Ishikawa (cell line): ENCODE measurements around the gene HECTD2.

Source experiments
- CEBPB ChIP-seq: IDR thresholded peaks from 2 replicates; pipeline ENCODE4 v1.6.1; 2012
- CREB1 ChIP-seq: IDR thresholded peaks from 2 replicates; pipeline ENCODE4 v1.6.1; 2012; ENCODE audit warnings: low read depth
- EGR1 ChIP-seq: IDR thresholded peaks from 2 replicates; pipeline ENCODE4 v1.6.1; 2012
- EP300 ChIP-seq: IDR thresholded peaks from 2 replicates; pipeline ENCODE4 v1.6.1; 2012; ENCODE audit warnings: borderline replicate concordance
- FOXM1 ChIP-seq: IDR thresholded peaks from 2 replicates; pipeline ENCODE4 v1.6.1; 2012; ENCODE audit warnings: low read depth, borderline replicate concordance
- NFIC ChIP-seq: IDR thresholded peaks from 2 replicates; pipeline ENCODE4 v1.6.1; 2012
- RAD21 ChIP-seq: IDR thresholded peaks from 2 replicates; pipeline ENCODE4 v1.6.1; 2012; ENCODE audit warnings: low read depth
- TAF1 ChIP-seq: IDR thresholded peaks from 2 replicates; pipeline ENCODE4 v1.6.1; 2012; ENCODE audit warnings: low read depth, mild to moderate bottlenecking
- TCF12 ChIP-seq: IDR thresholded peaks from 2 replicates; pipeline ENCODE4 v1.6.1; 2012; ENCODE audit warnings: low read depth
- TEAD4 ChIP-seq: IDR thresholded peaks from 2 replicates; pipeline ENCODE4 v1.6.1; 2012
- YY1 ChIP-seq: IDR thresholded peaks from 2 replicates; pipeline ENCODE4 v1.6.1; 2012; ENCODE audit warnings: low read depth
- ZBTB7A ChIP-seq: IDR thresholded peaks from 2 replicates; pipeline ENCODE4 v1.6.1; 2012; ENCODE audit warnings: low read depth
- TF ChIP-seq, protein P1 (sequence below): IDR thresholded peaks from 2 replicates; pipeline ENCODE4 v1.6.1; 2012
- TF ChIP-seq, protein P2 (sequence below): IDR thresholded peaks from 2 replicates; pipeline ENCODE4 v1.6.1; 2012; ENCODE audit warnings: low read depth, mild to moderate bottlenecking
- TF ChIP-seq, protein P3 (sequence below): IDR thresholded peaks from 2 replicates; pipeline ENCODE4 v1.6.1; 2012

HECTD2 gene

DNA sequence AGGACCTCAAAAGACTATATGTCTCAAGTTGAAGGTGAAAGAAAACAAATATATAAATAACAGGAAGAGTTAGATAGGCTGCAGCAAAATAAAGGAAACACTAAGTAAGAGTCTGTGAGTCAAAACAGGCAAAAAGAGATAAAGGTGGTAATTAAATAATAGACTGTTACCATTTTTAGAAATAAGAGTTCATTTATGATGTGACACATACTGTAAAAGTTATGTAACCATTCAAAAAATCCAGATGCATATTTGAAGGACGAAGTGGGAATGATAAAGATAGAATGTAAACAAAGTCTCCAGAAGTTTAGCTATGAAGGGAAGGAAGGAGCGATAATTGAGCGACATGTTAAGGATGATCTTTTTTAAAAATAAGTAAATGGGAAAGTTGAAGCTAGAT lies 50.5 kb downstream of the HECTD2 start:
- TF ChIP-seq FOXM1 (no peak), TEAD4 (no peak), TCF12 (no peak)

DNA sequence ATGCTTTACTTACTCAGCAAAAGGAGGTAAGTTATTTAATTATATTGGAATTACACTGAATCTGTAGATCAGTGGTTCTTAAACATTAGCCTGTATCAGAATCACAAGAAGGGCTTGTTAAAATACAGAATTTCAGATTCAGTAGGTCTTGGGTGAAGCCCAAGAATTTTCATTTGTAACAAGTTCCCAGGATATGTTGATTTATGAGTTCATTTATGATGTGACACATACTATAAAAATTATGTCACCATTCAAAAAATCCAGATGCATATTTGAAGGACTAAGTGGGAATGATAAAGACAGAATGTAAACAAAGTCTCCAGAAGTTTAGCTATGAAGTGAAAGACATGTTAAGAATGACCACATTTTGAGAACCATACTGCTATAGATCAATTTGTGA lies 52.3 kb downstream of the HECTD2 start:
- TF ChIP-seq CEBPB (no peak), TCF12 (no peak), TEAD4 (no peak), RAD21 (no peak), NFIC (no peak), YY1 (no peak)
- TF ChIP-seq, protein P1, sequence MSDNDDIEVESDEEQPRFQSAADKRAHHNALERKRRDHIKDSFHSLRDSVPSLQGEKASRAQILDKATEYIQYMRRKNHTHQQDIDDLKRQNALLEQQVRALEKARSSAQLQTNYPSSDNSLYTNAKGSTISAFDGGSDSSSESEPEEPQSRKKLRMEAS = no peak

DNA sequence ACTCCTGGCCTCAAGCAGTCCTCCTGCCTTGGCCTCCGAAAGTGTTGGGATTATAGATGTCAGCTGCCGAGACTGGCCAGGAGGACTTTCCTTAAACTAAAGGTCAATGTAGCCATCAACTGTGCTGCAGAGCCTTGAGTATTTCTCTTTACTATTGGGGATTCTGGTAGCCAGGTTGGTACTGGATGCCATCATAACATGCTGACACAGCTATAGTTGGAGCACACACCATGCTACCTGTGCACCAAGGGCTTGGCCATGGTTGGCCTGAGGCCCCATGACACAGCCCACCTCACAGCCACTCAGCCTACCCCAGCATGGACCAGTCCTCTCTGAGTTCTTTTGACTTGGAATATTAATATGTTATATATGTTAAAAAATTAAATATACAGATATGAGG lies 54.4 kb downstream of the HECTD2 start:
- TF ChIP-seq TCF12 (no peak), TAF1 (no peak), CREB1 (no peak), CEBPB (no peak), NFIC (no peak), EP300 (no peak), TEAD4 (no peak), EGR1 (no peak), YY1 (no peak), FOXM1 (no peak), RAD21 (no peak), ZBTB7A (no peak)
- TF ChIP-seq, protein P2, sequence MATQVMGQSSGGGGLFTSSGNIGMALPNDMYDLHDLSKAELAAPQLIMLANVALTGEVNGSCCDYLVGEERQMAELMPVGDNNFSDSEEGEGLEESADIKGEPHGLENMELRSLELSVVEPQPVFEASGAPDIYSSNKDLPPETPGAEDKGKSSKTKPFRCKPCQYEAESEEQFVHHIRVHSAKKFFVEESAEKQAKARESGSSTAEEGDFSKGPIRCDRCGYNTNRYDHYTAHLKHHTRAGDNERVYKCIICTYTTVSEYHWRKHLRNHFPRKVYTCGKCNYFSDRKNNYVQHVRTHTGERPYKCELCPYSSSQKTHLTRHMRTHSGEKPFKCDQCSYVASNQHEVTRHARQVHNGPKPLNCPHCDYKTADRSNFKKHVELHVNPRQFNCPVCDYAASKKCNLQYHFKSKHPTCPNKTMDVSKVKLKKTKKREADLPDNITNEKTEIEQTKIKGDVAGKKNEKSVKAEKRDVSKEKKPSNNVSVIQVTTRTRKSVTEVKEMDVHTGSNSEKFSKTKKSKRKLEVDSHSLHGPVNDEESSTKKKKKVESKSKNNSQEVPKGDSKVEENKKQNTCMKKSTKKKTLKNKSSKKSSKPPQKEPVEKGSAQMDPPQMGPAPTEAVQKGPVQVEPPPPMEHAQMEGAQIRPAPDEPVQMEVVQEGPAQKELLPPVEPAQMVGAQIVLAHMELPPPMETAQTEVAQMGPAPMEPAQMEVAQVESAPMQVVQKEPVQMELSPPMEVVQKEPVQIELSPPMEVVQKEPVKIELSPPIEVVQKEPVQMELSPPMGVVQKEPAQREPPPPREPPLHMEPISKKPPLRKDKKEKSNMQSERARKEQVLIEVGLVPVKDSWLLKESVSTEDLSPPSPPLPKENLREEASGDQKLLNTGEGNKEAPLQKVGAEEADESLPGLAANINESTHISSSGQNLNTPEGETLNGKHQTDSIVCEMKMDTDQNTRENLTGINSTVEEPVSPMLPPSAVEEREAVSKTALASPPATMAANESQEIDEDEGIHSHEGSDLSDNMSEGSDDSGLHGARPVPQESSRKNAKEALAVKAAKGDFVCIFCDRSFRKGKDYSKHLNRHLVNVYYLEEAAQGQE = no peak
- TF ChIP-seq, protein P1 = no peak
- TF ChIP-seq, protein P3, sequence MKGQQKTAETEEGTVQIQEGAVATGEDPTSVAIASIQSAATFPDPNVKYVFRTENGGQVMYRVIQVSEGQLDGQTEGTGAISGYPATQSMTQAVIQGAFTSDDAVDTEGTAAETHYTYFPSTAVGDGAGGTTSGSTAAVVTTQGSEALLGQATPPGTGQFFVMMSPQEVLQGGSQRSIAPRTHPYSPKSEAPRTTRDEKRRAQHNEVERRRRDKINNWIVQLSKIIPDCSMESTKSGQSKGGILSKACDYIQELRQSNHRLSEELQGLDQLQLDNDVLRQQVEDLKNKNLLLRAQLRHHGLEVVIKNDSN = no peak

DNA sequence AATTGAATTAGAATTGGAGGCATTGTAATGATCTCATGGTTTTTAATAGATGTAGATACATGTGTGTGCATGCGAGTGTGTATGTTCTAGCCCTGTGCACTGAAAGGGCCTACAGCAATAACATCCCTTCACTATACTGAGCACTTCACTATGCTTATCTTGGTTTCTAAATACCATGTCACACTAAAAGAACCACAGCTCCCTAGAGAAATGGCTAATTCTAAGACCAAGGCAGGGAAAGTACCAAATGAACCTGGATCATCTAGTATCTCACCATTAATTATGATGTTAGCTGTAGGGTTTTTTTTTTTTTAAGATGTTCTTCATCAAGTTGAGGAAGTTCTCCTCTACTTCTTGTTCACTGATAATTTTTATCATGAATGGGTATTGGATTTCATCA lies 55.1 kb downstream of the HECTD2 start:
- TF ChIP-seq, protein P3 = no peak
- TF ChIP-seq RAD21 = no peak
- no peak for TF ChIP-seq EP300
- no peak for TF ChIP-seq TEAD4
- TF ChIP-seq YY1 = no peak
- TF ChIP-seq TCF12 = no peak
- no peak for TF ChIP-seq CREB1
- no peak for TF ChIP-seq FOXM1
- no peak for TF ChIP-seq CEBPB

DNA sequence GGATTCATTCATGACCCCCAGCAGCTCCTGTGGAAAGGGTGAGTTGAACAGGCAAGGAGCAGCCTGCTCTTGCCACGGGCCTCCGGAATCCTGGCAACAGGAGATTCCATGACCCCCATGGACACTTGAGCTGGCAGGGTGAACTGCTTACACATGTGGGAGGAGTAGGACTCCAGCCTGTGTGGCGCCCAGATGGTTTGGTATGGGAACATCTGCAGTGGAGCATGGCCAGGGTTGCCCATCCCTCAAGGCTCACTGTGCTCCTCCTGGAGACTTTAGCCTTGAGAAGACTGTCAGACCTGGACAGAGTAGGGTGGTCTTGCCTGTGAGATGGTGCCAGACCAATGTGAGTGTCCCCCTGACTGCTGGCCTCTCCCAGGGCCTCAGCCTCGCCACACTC lies 57.0 kb downstream of the HECTD2 start:
- TF ChIP-seq CEBPB (no peak), CREB1 (no peak), YY1 (no peak), EGR1 (no peak), FOXM1 (no peak), RAD21 (no peak), ZBTB7A (no peak), NFIC (no peak), TAF1 (no peak), EP300 (no peak)
- TF ChIP-seq, protein P1 = no peak
- TF ChIP-seq, protein P2 = no peak
- TF ChIP-seq, protein P3 = no peak

DNA sequence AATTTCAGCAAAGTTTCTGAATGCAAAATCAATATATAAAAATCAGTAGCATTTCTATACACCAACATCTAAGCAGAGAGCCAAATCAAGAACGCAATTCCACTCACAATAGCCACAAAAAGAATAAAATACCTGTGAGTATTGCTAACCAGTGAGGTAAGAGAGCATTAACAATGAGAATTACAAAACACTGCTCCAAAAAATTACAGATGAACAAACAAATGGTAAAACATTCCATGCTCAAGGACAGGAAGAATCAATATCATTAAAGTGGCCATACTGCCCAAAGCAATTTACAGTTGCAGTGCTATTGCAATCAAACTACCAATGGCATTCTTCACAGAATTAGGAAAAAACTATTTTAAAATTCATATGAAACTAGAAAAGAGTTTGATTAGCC lies 61.5 kb downstream of the HECTD2 start:
- TF ChIP-seq CREB1 = no peak
- no peak for TF ChIP-seq TEAD4
- TF ChIP-seq NFIC = no peak
- TF ChIP-seq CEBPB = no peak
- TF ChIP-seq, protein P3 = no peak
- TF ChIP-seq EP300 = no peak
- no peak for TF ChIP-seq TCF12
